Spleen (tissue), 7 donors: ENCODE results near the gene GABBR2.

Experiments
- CTCF ChIP-seq, 11 experiments: fragments of 200-600 bp in 7 of 11; fragments of 450-650 bp in 4 of 11; sonication (generic) in 4 of 11; IDR thresholded peaks in 8 of 11; conservative IDR thresholded peaks in 3 of 11; 1 replicate in 7 of 11; 2 replicates in 4 of 11; pipeline versions ENCODE4 v1.4.0 to v1.8.0; 2016 to 2021; ENCODE audit warnings: antibody characterized with exemption in 11 of 11, inconsistent platforms in 4 of 11, mild to moderate bottlenecking in 1 of 11
- POLR2A ChIP-seq, 3 donors: fragments of 450-650 bp; IDR thresholded peaks; one replicate each; pipeline ENCODE4 v1.5.1; 2017; ENCODE audit warnings: antibody characterized with exemption in 3 of 3, mild to moderate bottlenecking in 1 of 3
- POLR2AphosphoS5 ChIP-seq, 3 donors: sonication (generic); formaldehyde crosslinking; IDR thresholded peaks; one replicate each; pipeline ENCODE4 v1.5.1; 2017; ENCODE audit warnings: antibody characterized with exemption in 3 of 3
- donor health status: DM: no; HTN: no; CAD: no; lungs with moderate emphysema.
- donor health status: DM: no; HTN: no; CAD: no.
- donor health status: DM: no; HTN: no; CAD: no.

DNA sequence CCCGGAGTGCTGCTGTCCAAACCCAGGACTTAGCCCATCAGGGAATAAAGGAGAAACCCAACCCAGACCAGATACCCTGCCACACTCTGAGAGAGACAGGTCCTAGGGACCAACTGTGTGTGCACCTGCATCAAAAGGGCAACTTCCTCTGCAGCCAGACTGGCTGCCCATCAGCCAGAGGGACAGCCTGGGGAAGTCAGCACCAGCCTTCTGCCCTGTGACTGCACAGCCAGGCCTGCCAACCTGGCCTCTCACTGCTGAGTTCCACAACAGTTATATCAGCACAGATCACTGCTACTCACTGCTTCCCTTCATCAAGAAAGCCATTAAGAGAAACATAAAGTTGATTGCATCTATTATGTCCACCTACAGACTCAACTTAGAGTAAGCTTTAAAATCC is 18.0 kb downstream of the GABBR2 start:
- TF ChIP-seq CTCF (IDR thresholded peaks at IDR 0.05 in 8 of 11, conservative IDR thresholded peaks at IDR 0.05 in 3 of 11) (no peak), POLR2A (IDR thresholded peaks at IDR 0.05) (no peak), POLR2AphosphoS5 (IDR thresholded peaks at IDR 0.05) (no peak)
